Ammon's horn (tissue), 1 donor: ENCODE measurements around the gene YDJC.
"Not testable (repeated sequence)": the region's sequence is repeated elsewhere in the genome, so short reads cannot be mapped to it uniquely, and the experiment has no call there.

Source experiments
- DNase-seq: peaks from one replicate; pipeline ENCODE4 v3.0.0-alpha.2; 2016; ENCODE audit warnings: low spot score

The YDJC gene, protein sequence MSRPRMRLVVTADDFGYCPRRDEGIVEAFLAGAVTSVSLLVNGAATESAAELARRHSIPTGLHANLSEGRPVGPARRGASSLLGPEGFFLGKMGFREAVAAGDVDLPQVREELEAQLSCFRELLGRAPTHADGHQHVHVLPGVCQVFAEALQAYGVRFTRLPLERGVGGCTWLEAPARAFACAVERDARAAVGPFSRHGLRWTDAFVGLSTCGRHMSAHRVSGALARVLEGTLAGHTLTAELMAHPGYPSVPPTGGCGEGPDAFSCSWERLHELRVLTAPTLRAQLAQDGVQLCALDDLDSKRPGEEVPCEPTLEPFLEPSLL

DNA sequence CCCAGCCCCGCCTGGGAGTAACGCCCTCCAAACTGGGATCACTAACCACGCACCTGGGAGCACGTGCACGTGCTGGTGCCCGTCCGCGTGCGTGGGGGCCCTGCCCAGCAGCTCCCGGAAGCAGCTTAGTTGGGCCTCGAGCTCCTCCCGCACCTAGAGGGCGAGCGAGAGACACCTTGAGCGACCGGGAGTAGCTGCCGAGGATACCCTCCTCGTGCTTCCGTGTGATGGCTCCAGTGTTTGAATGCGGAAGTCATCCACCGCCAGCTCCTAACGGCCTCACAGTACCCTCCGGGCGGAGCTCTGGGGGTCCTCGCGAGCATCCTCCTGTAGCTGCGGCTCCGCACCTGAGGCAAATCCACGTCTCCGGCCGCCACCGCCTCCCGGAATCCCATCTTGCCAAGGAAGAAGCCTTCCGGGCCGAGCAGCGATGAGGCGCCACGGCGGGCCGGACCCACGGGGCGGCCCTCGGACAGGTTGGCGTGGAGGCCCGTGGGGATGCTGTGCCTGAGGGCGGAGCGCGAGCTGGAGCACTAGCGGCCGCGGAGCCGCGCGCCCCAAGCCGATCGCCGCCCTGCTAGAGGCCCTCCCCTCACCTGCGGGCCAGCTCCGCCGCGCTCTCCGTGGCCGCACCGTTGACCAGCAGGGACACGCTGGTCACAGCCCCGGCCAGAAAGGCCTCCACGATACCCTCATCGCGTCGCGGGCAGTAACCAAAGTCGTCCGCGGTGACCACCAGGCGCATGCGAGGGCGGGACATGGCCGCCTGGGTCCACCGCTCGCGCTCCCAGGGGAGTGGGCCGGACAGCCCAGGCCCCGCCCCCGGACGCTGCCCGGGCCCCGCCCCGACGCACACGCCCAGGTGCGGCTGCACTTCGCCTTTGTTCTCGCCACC lies at the start of gene YDJC:
TSS of gene YDJC (minus strand) at position 768 of the 895 bp plus-strand sequence. CDS start at position 760, 8 bp downstream.
- peak; percentile 95 for DNase-seq

DNA sequence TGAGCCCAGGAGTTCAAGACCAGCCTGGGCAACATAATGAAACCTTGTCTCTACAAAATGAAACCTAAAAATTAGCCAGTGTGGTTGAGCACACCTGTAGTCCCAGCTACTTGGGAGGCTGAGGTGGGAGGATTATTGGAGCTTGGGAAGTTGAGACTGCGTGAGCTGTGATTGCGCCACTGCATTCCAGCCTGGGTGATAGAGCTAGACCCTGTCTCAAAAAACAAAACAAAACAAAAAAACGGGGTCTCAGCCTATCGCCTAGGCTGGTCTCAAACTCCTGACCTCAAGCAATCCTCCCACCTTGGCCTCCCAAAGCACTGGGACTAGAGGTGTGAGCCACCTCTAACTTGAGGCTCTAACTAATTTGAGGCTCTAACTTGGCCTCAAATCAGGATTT lies 49.6 kb upstream of the YDJC start:
- DNase-seq = no peak

DNA sequence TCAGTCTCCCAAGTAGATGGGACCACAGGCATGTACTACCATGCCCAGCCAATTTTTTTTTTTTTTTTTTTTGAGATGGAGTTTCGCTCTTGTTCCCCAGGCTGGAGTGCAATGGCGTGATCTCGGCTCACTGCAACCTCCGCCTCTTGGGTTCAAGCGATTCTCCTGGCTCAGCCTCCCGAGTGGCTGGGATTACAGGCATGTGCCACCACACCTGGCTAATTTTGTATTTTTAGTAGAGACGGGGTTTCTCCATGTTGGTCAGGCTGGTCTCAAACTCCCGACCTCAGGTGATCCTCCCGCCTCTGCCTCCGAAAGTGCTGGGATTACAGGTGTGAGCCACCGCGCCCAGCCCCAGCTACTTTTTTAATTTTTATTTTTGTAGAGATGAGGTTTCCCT lies 49.0 kb upstream of the YDJC start:
- not testable (repeated sequence) for DNase-seq

DNA sequence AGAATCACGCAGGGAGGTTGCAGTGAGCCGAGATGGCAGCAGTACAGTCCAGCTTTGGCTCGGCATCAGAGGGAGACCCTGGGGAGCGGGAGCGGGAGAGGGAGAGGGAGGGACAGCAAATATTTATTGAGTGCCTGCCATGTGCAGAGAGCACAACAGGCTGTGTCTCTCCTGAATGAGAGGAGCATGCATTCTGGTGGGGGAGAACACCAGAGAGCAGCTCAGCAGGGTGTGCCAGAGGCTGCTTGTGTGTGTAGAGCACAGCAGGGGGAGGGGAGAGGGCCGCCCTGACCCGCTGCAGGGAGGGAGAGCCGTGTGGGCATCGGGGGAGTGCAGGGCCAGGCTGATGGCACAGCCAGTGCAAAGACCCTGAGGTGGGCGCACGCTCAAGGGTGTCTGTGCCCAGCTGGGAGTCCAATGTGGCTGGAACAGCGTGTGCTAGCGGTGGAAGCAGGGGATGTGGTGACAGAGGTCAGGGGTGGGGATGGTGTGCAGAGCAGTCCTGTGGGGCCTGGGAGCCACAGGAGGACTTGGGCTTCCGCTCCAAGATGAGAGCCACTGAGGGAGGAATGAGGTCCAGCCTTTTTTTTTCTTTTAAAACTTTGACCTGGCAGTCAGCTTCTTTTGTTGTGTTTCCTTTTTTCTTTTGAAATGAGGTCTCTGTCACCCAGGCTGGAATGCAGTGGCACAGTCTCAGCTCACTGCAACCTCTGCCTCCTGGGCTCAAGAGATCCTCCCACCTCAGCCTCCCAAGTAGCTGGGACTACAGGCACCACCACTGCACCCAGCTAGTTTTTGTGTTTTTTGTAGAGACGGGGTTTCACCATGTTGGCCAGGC lies 48.0 kb upstream of the YDJC start:
- DNase-seq = no peak

DNA sequence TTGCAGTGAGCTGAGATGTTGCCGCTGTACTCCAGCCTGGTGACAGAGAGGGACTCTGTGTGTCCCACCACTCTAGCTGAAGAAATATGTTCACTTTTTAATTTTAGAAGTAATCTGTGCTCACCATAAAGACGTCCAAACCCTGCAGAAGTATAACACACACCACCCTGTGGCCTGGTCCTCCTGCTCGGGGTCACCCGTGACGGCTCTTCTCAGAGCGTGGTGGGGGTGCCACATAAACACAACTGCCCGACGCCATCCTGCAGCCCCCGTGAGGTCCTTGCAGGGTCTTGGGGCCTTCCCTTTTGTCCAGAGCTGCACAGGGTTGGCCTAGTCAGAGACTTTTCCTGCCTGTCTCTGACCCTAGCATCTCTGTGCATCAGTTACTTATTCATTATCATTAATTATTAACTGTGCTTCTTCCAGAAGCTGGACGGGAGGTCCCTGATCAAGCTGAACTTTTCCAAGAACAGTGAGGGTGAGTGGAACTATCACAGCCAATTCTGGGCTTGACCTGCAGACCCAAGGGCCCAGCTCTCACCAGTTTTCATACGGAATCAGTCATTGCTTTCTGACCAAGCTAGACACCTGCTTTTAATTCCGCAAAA lies 44.9 kb upstream of the YDJC start:
- DNase-seq = no peak

DNA sequence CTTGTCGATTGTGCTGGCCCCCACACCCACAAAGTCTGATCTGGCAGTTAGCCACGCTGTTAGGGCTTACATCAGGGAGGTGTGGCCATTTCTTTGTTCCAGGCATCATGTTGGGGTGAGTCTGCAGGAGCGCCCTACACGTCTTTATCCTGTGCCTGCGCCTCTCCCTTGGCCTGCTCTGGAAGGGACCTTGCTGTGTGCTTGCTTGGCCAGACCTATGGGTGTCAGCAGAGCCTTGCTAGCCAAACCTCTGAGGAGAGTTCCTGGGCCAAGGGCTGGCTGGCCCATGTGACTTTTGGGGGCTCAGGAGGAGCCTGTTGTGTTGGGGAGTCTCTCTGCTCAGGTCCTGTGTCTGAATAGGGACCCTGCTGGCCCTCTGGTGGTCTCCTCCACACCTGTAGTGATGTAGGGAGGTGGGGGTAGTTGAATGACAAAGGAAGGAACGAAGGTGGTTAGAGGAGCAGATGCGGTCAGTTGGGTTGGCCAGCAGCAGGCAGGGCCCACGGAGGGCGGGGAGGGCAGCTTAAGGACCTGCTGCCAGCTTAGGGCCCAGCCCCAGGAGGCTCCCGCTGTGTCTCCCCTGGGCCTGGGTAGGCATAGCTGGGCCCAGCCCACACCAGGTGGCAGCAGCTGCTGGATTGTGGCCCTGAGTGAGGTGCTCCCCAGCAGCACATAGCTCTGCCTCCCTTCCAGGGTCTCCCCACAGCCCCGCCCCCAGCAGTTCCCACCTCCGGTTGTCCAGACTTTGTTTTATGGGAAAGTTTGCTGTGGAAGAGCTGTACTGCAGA lies 43.9 kb upstream of the YDJC start:
- no peak for DNase-seq

DNA sequence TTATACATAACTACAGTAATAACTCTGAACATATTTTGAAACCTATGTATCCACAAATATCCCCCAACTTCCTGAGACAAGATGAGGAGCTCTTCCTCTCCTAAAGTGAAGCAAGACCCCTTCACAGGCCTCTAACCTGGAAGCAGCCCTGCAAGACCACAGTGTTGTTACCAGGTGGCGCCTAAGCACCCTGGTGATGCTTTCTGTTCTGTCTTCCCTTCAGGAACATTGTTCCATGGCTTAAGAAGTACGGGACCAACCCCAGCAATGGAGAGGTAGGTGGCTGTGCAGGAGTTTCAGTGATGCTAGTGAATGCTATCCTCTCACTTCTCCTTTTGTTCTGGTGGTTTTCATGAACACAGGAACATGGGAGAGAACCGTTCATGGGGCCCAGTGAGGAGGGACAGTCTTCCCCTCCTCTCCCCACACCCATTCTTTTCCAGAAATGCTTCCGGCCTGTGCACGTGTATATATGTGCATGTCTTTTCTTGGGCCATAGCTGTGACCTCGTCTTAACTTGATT lies 42.3 kb upstream of the YDJC start:
- DNase-seq = no peak

DNA sequence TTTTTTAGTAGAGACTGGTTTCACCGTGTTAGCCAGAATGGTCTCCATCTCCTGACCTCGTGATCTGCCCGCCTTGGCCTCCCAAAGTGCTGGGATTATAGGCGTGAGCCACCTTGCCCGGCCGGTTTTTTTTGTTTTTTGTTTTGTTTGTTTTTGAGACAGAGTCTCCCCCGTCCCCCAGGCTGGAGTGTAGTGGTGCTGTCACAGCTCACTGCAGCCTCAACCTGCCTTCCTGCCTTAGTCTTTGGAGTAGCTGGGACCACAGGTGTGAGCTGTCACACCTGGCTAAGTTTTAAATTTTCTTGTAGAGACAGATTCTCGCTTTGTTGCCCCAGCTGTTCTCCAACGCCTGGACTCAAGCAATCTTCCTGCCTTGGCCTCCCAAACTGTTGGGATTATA lies 39.2 kb upstream of the YDJC start:
- no peak for DNase-seq

DNA sequence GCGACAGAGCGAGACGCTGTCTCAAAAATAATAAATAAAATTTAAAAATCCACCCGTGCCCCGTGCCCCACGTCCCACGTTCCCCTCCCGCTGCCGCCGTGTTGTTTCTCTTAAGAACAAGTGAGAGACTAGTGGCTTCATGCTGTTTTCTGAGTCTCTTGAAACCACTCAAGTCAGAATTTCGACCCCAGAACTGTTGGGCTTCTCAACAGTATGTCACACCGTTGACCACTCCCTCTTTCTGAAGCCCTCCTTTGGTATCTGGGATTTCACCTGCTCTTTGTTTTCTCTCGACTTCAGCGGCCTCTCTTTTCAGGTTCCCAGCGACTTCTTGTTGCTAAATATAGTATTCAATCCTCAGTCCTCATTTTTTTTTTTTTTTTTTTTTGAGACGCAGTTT lies 37.0 kb upstream of the YDJC start:
- DNase-seq = no peak

DNA sequence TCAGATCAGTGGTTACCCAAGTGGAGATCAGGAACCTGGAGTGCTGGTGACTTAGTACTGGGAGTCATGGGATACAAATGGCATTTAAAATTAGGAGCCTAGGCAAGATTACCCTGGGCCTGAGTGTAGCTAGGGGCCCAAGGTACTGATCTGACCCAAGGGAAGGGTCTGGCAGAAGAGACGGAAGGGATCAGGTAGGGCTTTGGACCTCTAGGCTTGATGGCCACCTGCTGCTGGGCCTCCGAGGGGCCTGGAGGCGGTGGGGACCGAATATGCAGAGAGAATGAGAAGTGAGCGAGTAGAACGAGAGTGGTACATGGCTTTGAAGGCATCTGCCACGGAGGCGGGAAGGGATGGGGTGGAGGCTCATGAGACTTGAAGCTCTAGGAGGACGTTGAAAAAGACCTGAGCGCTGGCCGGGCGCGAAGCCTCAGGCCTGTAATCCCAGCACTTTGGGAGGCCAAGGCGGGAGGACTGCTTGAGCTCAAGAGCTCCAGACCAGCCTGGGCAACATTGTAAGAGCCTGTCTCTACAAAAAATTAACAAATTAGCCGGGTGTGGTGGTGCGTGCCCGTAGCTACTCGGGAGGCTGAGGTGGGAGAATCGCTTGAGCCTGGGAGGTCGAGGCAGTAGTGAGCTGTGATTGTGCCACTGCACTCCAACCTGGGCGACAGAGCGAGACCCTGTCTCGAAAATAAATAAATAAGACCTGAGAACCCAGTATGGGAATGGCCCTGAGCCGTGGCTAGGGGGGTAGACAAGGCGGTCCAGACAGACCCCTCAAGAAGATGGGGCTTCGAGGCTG lies 35.4 kb upstream of the YDJC start:
- DNase-seq = no peak

DNA sequence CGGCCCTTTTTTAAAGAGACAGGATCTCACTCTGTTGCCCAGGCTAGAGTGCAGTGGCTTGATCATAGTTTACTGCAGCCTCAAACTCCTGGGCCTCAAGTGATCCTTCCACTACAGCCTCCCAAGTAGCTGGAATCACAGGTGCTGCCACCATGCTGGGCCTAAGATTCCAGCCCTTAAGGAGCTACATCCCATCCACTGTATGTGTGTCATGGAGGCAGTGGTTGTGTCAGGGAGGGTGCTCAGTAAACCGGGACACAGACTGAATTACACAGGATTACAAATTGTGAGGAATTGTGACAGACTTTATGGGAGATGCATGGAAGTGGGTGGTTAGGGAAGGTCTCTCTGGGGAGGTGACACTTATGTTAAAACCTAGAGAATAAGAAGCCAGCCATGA lies 33.9 kb upstream of the YDJC start:
- no peak for DNase-seq

DNA sequence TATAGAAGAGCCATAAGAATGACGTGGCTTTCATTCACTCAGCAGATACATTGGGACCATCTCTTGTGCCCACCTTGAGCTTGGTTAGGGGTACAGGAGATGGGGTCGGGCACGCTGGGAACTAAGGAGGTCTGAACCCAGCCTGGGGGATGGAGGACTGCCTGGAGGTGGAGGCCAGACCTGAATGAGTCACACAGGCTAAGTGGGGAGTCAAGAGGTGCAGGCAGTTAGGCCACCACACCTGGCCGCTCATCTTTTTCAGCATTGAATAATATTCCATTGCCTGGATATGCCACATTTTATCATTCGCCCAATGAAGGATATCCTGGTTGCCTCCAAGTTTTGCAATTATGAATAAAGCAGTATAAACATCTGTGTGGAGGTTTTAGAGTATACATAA lies 32.2 kb upstream of the YDJC start:
- DNase-seq = no peak

DNA sequence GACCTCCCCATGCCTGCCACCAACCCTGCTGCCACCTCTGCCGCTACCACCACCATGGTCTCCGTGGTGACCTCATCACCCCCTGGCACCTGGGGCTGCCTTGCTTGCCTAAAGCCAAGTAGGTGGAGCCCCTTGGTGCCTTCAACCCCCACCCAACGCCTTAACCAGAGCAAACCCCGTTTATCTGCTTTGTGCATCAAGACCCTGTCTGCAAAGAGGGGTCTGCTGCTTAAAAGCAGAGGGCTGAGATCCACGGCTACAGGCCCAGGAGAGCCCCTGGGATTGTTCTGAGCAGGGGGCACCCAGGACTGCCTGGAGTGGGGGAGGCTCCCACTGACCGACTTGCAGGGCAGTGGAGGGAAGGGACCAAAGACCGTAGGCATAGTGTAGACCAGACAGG lies 31.1 kb upstream of the YDJC start:
- DNase-seq = no peak

DNA sequence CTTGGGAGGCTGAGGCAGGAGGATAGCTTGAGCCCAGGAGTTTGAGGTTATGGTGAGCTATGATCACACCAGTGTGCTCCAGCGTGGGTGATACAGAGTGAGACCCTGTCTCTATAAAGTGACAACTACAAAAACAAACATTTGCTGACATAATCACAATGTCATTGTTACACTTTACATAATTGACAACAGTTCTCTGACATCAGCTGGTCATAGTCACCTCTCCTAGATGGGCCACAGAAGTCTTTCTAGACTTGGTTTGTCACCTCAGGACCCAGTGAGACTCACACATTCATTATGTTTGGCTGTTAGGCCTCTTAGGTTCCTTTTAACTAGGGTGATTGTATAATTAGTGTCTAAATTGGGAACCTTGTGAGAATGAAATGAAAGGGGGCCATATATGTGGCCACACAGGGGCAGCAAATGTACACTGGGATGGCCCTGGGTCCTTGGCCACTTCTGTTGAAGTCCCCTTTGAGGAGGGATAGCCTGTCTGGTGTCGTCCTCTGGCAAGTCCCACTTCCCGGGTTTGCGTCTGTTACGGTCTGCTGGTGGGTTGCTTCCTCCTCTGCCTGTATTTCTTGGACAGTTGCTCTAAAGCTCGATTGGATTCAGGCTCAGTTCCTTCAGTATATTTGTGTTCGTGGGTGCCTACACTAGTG lies 30.2 kb upstream of the YDJC start:
- no peak for DNase-seq

DNA sequence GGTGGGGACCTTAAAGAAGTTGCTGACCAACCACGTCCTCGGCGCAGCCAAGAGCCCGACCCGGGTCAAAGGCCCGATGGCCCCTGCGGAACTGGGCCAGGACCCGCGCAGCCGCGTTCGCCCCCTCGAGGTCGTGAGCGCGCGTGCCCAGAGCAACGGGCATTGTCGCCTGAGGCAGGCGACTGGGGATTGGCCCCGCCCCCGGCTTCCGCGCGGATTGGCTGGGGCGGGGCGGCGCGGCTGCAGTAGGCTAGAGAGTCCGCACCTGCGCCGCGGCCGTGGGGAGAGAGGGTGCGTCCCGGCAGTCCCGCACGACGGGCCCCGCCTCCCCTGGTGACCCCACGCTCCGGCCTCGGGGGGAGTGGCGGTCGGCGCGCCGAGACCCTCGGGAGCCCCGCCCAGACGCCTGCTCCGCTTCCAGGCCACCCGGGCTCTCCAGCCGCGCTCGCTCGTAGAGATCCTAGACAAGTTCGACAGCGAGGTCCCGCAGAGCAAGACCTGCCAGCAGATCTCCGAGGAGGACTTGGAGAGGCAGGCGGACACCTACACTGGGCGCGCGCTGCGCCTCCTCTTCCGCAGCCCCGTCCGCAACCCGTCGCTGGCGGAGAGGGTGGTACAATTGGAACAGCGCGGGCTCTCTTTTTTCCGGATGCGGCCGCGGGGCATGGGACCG lies 27.7 kb upstream of the YDJC start:
- DNase-seq = no peak

DNA sequence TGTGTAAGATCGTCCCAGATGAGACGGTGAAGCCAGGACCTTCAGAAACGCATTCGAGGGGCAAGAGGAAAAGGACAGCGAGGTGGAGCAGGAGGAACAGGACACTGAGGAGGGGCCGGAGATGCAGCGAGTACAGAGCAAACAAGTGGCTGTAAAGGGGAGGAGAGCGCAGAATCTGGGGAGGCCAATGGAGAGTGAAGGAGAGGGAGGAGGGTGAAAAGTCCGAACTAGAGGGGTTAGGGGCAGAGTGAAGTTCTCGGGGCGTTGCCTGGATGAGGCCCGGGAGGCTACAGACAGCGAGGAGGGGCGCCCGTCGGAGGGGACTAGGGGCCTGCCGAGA lies 27.2 kb upstream of the YDJC start:
- DNase-seq = no peak

DNA sequence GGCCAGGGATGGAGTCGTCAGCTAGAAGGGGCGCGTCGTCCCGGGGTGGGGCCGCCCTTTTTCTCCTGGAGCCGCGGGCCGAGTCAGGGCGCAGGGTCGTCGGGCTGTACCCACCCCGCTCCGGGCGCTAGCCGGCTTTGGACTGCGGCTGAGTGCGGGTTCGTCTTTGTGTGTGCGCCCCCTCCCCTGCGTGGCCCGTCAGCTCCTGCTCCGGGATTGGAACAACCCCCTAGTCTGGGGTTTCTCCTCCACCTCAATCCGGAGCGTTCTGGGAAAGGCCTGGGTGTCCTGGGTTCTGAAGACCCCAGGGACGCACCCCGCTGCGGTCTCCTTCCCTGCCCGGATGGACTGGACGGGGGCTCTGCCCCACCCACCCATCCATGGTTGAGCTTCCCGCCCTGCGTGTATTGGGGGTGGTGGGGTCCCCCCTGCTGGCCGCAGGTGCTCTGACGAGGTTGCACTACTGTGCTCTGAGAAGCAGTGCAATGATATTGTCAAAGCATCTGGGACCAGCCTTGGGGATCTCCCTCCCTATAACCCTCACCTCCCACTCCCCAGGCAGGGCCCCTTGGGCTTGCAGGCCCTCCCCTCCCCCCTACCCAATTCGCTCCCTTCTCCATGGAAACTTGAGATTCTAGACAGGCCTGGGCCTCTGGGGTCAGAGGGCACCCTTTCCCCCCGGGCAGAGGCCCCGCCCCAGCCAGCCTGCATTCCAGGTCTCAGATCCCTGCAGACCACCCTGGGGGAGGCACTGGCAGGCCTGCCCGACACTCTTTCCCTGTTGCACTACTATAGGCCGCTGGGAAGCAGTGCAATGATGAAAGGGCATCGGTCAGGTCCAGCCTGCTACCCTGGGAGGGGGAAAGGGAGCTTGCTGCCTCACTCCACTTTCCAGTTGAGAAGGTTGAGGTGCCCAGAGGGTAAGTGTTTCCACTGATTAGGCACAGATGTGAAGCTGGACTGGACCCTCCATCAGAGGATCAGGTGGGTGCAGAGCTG lies 23.0 kb upstream of the YDJC start:
- DNase-seq = no peak

DNA sequence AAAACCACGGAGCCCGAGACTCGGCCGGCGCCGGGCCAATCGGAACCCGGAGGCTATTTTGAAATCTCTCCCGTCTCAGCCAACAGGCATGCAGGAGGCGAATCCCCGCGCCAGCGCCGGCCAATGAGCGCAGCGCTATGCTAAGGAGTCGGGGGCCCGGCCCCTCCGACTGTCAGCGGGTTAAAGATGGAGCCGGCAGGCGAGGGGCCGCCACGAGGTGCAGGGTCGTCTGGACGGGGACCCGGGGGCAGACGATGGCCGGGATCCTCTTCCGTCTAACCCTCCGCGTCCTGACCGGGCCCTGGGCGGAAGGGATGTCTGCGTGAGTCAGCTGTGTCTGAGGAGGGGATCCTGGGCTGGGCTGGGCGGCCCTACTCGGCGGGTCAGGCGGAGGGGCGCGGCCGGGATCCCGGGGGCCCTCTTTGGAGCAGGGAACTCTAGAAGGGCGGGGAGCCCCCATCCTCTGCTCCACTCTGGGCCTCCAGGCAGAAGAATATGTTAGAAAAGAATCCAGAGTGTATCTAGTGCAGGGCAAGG lies 22.3 kb upstream of the YDJC start:
- DNase-seq = peak; percentile 84
